Stimulated activated CD4-positive, alpha-beta T cell treated with anti-CD3 and anti-CD28 coated beads, Interleukin-4, amount 100 ng/mL, for 48 hours (primary cell): ENCODE data around the gene RPN2.
"Not testable (repeated sequence)": the region's sequence is repeated elsewhere in the genome, so short reads cannot be mapped to it uniquely, and the experiment has no call there.

Experiments used
- DNase-seq, 2 donors: peaks; one replicate each; pipeline ENCODE4 v3.0.0-alpha.2; 2020; ENCODE audit warnings: low read depth in 2 of 2

The RPN2 gene

DNA sequence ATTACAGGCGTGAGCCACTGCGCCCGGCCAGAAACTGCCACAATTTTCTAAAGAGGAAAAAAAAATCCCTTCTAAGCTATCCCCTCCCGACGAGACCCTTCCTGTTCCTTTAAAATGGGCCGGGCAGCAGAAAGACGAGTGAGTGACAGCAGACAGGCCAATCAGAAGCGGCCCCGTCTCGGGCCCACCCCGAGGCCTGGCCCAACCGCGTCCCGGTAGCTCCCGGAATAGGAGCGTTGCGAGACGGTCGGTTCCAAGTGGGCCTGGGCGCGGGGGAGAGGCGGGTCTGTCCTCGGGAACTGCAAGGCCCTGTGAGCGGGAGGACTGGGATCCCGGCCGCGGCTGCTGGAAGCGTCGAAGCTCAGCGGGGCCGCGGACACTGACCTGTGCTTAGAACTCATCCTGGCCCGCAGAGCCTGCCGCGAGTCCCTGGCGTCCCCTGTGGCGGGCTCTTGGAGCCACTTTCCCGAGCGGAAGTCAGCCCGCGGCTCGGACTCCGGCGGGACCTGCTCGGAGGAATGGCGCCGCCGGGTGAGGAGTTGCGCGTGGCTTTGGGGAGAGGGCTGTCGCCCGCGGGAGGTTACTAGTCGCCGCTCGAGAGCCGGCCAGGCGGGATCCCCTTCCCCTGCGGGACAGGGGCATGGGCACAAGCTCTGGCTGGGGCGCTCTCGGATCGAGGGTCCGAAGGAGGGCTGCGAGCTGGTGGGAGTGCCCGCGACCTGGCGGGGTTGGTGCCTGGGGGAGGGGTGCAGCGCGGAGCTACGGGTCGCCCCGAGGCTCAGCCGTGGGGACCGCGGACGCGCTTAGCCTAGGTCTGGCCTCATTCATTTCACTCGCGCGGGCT, at the start of gene RPN2, which contains the start of gene MROH8:
Gene RPN2 (plus strand): TSS at position 492 of the 844 bp plus-strand sequence. CDS start 27 bp downstream, at position 519.
Gene MROH8 (minus strand): TSS at position 710 of the 844 bp plus-strand sequence.
- peak; percentile 93 to 95 for DNase-seq

DNA sequence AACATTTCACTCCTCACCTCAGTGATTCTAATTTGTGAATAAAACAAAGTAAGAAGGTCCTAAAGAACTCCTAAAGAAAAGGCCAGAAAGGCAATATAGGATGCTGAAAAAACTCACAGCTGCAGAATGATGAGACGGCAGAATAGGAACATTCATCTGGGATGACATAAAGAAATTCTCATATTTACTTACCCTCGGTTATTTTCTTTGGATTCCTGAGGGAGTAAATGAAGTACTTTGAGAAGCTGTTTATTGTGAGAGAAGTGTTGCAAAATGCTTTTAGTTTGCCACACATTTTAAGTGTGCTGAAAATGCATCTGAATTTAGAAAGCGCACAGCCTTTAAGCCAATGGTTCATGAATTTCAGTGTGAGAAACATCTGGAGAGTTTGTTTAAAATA, 47.6 kb upstream of the RPN2 start:
- no peak for DNase-seq

GRCh38 chr20:37133952-37134351, 45.2 kb upstream of the RPN2 start:
- no peak for DNase-seq

DNA sequence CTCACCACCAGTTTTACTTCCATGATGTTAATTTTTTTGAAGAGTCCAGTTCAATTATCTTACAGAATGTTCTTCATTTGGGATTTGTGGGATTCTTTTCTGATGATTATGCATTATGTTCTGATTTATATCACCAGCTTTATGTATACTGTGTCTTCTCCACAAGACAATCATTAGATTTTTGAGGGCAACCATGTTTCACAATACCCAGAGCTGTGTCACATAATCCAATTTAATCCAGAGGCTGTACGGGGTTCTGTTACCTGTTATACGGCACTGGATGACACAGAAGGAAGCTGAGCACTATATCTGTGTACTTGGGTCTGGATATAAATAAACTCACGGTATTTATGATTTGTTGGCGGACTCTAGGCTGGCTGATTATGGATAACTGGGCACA, 41.6 kb upstream of the RPN2 start:
- no peak for DNase-seq

GRCh38 chr20:37142708-37143107, 36.4 kb upstream of the RPN2 start:
- DNase-seq: no peak

DNA sequence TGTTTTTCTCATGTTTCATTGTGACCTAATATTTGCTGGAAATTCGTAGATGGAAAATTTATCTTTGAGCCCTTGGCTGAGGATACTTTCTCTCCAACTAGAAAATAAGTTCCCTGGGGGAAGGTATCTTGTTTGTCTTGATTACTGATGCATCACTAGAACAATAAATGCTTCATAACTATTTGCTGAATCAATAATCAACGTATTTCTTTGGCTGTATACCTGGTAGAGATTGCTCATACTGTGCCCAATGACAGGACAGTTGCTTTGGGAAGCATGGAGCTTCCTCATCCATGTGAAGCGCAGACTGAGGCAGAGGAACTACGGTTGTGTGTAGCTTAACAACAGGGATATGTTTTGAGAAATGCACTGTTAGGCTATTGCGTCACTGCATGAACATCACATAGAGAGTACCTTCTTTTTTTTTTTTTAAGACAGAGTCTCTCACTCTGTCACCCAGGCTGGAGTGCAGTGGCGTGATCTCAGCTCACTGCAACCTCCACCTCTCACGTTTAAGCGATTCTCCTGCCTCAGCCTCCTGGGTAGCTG, 34.2 kb upstream of the RPN2 start:
- DNase-seq: no peak

DNA sequence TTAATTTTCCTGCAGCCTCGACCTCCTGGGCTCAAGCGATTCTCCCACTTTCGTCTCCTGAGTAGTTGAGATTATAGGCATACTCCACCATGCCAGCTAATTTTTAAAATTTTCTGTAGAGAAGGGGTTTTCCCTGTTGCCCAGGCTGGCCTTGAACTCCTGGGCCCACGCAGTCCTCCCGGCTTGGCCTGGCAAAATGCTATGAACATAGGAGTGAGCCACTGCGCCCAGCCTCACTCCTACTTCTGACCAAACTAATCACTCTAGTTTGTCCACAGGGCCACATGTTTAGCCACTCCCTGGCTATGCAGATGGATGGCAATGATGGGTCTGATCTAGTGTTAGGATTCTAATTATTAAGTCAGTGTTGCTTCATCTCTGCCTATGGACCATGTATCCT, 31.9 kb upstream of the RPN2 start:
- no peak for DNase-seq

GRCh38 chr20:37150864-37151263, 28.3 kb upstream of the RPN2 start:
- DNase-seq: not testable (repeated sequence)

- DNase-seq: no peak
Measured at GRCh38 chr20:37151529-37151928, 27.6 kb upstream of the RPN2 start.

DNA sequence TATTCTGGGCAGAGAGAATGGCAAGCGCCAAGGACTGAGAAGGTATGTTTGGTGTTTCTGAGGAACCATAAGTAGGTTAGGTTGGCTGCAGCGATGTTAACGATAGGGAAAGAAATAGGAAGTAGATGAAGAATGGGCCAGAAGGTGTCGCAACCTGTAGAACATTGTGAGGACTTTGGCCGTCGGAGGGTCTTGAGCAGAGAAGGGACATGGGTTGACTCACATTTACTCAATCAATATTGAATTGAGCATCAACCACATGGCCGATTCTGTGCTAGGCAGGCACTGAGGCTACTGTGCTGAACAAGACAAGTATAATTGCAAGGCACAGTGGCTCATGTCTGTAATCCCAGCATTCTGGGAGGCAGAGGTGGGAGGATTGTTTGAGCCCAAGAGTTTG, 26.8 kb upstream of the RPN2 start:
- DNase-seq: no peak

GRCh38 chr20:37154684-37155298, 24.3 kb upstream of the RPN2 start:
- no peak for DNase-seq

- no peak for DNase-seq
Measured at GRCh38 chr20:37155987-37156386, 23.1 kb upstream of the RPN2 start.

DNA sequence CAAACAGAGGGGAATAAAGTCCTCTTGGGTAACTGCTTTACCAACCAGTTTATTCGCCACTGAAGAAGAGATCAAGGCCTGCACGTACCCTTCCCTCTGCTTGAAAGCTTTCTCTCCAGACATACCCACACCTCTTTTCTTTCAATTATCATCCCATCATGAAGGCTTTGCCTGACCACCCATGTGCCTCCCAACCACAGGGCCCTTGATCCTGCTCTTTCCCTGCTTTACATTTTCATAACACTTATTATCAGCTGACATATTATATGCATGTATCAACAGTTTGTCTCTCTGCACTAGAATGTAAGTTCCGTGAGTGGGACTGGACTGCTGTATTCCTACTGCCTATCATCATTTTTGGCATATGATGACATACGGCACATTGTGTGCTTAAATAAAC, 20.9 kb upstream of the RPN2 start:
- no peak for DNase-seq

DNA sequence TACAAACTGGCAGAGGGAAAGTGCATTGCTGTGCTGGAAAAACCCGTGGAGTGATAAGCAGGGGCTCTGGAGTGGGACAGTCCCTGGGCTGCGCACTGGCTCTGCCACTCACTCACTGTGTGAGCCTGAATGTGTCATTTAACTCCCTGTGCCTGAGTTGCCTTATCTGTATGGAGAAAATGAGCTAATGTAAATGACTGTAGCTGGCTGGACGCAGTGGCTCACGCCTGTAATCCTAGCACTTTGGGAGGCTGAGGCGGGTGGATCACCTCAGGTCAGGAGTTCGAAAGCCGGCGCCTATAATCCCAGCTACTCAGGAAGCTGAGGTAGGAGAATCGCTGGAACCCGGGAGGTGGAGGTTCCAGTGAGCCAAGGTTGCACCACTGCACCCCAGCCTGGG, 18.4 kb upstream of the RPN2 start:
- no peak for DNase-seq

DNA sequence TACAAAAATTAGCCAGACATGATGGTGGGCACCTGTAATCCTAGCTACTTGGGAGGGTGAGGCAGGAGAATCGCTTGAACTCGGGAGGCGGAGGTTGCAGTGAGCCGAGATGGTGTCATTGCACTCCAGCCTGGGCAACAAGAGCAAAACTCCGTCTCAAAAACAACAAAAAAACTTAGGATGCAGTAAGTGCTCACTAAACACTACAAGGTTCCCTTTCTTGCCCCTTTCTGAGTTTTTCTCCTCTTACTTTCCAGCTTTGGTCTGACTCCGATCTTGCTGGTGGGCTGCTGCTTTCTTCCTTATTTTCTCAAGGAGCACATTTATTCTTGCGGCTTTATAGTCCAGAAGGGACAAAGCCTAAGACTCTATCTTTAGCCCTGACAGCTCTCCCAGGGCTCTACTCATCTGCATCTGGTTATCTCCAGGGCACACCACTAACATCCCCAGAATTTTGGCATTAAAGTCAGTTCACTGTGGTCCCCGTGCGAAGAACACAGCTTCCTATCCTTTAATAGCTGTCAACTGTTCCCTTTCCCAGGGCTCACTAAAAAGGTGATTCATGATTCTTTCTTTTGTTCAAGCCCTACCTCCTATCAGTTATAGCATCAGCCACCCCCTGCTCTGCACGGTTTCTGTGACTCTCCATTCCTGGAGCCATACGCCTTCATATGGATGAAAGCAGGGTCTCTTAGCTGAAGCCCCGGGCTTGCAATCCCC, 17.1 kb upstream of the RPN2 start:
- no peak for DNase-seq

- no peak for DNase-seq
Measured at GRCh38 chr20:37162646-37163045, 16.5 kb upstream of the RPN2 start.

GRCh38 chr20:37163832-37164554, 15.1 kb upstream of the RPN2 start:
- no peak for DNase-seq

DNA sequence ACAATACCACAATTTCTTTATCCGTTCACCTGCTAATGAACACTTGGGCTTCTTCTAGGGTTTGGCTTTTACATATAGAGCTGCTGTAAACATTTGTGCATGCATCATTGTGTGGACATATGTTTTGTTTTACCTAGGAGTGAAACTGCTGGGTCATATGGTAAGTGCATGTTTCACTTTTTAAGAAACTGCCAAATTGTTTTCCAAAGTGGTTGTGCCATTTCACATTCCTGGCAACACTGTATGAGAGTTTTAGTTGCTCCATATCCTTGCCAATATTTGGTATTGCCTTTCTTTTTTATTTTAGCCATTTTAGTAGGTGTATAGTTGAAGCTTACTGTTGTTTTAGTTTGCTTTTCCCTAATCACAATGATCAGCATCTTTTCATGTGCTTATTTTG, 14.1 kb upstream of the RPN2 start:
- DNase-seq: no peak

- no peak for DNase-seq
Measured at GRCh38 chr20:37166867-37167266, 12.3 kb upstream of the RPN2 start.

DNA sequence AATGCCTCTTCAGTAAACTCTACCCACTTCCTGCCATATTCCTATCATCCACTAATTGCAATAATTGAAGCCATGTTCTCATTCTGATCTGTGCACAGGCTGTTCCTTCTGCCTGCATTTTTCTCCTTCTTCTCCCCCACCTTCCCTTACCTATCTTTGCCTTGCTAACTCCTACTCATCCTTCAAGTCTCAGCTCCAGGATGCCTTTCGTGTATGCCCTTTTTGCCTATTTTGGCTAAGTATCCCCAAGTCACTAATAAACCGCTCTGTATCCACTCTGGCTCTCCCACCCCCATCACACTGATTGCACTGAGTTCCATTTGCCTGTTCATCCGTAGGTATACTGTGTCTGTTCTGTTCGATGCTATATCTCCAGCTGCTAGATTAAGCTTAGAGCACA, 6.3 kb upstream of the RPN2 start:
- no peak for DNase-seq

- no peak for DNase-seq
Measured at GRCh38 chr20:37179683-37180524, 774 bp downstream of the RPN2 start.
